Stimulated activated CD4-positive, alpha-beta T cell treated with anti-CD3 and anti-CD28 coated beads, TNF-alpha, amount 100 ng/mL, for 48 hours (primary cell): ENCODE measurements around the gene TGFBR1.

Experiments
- DNase-seq, 3 donors: peaks; one replicate each; pipeline ENCODE4 v3.0.0-alpha.2; 2020; ENCODE audit warnings: low read depth in 3 of 3

The TGFBR1 gene

DNA sequence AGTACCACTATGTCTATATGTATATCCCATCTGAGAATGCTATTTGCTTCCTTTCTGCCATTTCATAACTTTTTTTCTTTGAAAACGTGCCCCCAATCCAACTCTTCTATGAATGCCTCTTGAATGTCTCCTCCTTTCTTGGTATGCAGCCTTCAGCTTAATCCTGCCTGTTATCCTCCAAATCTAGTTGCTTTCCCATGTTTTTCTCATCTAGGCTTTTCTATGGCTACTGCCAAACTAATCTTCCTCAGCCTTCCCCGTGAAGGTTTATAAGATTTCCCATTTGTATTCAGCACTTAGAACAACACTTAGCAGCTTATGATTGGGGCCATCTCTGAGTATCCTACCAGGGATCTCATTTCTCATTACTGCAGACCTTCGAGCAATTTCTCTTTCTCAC lies 2.5 kb downstream of the TGFBR1 start:
- no peak for DNase-seq

DNA sequence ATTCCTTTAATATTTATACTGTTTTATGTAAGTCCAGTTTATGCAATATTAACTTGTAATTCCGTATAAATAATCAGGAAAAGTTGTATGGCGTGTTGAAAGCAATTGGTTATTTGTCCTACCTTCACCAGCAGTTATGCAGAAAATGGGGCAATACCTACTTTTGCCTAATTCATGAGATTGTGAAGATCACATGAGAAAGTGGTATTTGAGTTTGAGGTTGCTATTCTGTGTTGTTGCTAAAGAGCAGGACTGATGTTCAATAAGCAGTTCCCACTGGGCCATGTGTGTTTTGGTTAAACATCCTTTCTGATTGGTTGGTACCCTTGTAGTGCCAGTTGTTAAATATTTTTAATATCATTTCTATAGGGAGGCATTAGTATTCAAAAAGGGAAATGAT lies 3.2 kb downstream of the TGFBR1 start:
- DNase-seq, result no peak

DNA sequence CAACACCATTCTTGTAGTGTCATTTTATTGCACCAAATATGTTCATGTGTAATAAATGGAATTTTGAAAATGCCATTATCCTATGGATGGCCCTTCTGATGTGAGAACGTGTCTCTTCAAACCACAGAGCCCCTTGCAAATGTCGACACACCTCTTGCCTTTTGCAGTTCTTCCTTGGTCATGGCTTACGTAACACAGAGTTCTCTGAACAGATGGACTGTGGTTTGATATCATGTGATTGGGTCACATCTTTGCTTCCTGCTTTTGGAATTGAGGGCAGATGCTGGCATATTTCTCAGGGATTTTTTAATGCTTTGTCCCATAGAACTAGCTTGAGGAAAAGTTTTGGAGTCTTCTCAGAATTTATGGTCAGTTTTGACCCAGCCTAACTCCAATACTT lies 4.6 kb downstream of the TGFBR1 start:
- no peak for DNase-seq

DNA sequence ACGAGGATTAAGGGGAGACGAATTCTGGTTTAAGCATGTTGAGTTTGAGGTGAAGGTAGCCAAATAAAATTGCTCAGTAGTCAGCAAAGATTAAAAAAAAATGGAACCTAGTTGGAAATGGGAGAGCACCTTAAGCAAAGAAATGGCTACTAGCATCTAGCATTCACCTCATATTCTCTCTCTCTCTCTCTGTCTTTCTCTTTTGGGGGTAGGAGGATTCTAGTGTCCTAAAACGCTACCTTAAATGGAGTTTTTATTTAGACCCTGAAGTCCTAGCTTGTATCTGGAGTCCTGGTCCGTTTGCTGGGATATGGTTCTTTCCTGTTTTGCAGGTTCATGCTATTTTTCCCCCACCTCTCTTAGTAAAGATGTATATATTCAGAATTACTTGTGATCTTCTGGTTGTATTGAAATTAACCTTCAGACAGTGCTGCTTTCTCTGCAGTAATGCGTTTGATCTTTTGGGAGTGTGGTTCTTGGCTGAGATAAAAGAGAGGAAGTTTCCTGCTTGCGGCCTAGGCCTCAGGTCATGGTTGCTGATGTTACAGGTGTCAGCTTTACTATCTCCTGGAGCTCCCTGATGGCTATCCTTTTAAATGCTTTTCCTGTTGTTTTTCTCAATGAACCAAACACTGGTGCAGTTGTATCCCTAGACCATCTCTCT lies 8.0 kb downstream of the TGFBR1 start:
- no peak for DNase-seq

DNA sequence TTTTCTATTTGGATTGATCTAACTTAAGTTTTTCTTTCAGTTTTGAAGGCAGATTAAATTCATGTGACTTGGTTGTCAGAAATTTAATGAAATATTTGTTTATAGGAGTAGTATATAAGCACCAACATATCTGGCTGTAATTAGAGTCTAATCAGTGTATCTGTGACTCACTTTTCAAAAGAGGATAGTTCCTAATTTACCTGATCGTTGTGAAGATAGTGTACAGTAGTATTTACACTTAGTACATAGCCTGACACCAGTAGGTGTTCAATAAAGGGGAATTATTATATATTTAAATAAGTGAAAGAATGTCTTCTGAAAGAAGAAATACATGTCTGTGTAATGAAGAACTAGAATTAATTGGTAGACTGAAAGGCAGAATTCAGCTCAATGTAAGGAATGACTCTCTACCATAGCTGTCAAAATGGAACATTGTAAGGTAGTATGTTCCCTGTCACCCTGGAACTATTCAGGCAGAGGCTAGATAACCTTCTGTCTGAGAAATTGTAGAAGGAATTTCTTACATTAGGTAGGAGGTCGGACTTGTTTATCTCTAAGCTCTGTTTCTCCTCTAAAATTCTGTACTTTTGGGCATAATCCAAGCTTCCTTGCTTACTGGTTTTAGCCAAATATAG lies 8.6 kb downstream of the TGFBR1 start:
- no peak for DNase-seq

GRCh38 chr9:99114049-99114440 lies 9.1 kb downstream of the TGFBR1 start:
- DNase-seq, result no peak

DNA sequence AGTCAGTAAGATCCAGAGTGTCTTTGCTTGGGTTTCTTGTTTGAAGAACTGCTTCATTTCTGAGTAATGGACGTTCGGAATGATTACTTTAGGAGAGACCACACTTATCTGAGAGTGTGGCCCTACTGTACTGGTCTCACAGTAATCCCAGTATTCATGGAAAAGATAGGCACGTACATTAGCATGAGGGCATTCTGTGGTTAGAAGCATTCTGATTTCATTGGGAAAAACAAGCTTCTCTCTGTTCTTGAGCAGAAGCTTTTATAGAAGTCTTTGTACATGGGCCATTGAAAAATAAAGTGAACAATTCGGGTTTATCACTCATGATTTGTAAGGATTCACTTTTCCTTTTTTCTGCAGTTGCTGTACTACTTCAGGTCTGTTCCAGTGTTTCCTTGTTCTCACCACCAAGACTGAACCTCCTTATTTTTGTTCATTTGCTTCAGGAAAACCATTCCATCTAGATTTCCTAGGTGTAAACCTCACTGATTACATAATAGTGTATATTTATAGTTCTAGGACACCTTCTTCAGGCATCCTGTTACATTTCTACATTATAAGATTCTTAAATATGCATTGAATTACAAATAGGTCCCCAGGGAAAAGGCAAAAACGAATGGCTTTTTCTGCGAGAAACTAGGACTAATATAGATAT lies 10.1 kb downstream of the TGFBR1 start:
- no peak for DNase-seq

DNA sequence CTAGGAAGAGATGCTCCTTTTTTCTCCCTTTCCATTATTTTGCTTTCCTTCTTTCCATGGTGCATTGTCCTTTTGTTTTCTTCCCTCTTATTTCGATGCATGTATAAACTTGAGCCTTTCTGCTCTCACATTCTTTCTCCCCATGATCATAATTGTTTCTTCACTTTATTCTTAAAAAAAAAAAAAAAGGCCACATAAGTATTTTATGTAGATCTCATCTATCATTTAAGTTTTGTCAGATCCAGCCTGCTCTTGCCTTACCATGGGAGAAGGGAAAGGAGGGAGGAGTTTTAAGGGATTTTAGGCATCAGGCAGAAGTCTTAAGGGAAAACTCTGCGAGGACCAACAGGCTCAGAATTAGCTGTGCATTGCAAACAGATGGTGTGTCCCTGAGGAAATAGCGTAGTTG lies 11.1 kb downstream of the TGFBR1 start:
- DNase-seq, result no peak

DNA sequence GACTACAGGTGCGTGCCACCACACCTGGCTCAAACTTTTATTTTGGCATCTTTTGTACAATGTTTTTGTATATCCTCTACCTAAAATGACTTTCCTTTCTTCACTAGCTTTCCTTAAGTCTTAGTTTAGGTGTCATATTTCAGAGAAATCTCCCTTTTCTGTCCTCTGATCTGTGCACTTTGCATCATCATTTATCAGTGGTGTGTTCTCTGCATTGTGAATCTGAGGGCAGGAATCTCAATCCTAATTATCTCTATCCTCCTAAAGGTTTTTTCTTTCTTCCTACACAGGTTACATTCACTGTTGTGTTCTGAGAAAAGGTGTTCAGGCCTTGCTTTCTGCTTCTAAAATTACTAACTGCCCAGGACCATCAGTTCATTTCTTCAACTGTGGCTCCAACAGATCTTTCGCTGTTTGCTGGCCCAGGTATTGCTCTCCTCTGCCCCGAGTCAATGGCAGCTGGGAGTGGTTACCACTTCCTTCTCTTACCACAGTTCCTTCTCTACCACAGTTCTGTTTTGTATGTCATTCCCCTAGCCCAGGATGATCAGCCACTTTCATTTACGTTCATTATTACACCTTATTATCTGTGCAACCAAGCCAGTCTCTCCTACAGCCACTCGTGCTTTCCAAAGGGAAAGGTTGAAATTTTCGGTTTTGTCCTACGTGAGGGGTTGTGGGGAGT lies 14.0 kb downstream of the TGFBR1 start:
- peak in 1 of 3 donors; percentile 13 for DNase-seq

- DNase-seq, result no peak
Observed at GRCh38 chr9:99119976-99120655, 15.2 kb downstream of the TGFBR1 start.

- DNase-seq, result no peak
Observed at GRCh38 chr9:99121604-99122003, 16.7 kb downstream of the TGFBR1 start.

- DNase-seq, result no peak
Observed at GRCh38 chr9:99124534-99125255, 19.8 kb downstream of the TGFBR1 start.

DNA sequence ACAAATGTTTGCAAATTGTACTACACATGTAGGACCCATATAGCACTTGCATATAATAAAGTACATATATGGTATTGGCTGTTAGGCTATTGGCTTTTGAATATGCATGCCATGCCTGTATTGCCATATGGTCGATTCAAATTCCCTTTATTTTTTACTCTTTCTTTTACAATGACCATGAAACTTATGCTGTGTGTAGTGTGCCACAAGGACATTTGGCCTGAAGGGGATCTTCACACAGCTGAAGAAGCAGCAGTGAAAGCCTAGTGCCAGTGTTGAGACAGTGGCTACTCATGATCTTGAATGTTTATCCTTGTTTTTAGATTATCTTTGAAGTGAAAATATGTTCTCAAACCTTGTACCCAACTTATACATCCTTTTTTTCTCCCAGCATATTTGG lies 20.5 kb downstream of the TGFBR1 start:
- DNase-seq, result no peak

DNA sequence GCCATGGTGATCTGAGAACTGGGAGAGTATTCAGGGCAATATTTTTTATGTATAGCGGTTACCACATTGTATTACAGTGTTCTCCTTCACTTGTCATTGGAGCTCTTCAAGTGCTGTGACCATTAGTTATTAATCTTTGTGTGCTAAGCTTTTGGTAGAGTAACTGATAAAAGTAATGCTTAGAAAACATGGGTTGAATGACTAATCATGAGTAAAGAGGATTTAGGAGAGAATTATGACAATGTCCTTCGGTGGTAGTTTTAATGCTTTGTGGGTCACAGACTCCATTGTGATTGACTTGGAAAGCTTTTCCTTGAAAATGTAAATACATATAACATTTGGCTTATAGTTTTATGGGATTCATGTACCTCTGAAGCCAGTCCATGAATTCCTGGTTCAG lies 21.4 kb downstream of the TGFBR1 start:
- no peak for DNase-seq

DNA sequence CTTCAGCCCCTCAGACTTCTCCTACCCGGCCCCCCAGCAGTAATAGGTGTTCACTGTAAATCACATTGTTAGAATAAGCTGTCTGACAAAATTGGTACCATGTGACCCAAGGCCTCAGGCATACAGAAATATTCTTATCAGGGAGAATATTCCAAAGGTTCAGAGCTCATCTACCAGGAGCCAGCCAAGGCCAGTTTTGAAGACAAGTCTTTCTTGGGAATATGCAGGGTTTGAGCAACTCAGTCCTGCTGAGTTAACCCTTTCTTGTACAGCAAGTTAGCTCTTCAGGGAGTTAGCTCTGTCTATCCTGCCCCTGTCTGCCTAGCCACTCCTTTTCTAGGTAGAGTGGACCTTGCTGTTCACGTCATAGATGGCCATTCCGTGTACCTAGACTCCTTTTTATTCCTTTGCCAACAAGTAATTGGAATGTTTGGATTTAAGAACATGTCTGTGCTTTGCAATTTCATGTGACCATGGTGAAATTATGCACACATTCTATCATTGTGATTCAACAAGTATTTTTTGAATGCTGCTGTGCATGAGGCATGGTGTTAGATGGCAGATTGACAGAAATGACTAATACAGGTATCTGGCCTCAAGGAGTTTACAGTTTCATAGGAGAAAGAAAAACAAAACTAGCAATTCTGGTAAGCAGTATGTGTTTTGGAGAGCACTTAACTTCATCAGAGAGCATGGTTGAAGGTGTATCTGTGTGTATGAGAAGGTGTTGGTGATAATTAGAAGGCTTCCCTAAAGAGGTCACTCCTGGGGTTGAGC lies 22.6 kb downstream of the TGFBR1 start:
- no peak for DNase-seq

GRCh38 chr9:99128133-99128406 lies 23.2 kb downstream of the TGFBR1 start:
- no peak for DNase-seq

DNA sequence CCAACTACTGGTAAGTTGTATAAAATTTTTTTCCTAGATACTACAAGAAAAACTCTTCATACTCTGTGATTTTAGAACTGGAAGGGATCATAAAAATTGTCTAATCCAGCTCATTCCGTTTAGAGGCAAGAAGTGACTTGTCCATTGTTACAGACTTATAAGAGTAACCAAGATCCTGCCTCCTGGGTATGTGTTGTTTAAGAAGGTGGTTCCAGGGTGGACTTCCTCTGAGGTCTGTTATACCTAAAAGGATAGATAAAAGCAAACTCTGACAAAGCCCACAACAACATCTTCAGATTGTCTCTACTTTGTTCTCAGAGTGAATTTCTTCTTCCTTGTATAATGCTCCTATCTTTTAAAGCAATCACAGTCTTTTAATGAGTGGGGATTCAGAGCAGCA lies 24.2 kb downstream of the TGFBR1 start:
- no peak for DNase-seq

GRCh38 chr9:99130069-99130468 lies 25.2 kb downstream of the TGFBR1 start:
- DNase-seq, result no peak

DNA sequence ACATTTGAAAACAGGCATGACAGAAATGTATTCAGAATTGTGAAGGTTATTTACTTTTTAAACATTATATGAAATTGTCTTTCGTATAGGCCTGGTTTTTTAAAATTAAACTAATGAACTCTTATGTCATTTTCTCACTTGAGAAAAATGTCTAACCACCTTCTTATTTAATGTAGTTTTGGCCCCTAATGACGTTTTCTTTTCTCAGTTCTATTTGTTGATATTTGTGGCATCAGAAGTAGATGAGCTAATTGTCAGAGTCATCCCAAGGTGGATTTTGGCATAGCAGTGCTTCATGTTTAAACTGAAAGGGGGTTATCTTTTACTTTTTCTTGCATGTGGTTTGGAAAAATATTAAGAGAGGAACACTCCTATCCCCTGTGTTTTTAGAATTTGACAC lies 28.2 kb downstream of the TGFBR1 start:
- no peak for DNase-seq

DNA sequence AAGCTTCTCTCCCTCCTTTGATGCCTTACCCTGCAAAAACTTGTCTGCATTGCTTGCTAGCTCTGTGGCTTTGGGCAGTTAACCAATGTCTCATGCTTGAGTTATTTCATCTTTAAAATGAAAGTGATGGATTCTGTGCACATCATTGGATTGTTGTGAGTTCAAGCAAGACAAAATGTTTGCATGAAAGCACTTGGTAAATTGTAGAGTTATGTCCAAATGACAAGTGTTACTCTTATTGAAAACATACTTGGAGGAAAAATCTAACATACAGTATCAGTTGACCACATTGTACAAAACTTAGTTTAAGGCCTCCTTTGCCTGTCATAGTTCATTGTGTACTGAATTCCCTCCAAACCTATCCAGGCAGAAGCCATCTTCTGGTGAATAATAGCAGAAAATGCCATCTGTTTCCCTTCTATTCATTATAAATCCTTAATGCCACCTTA lies 30.0 kb downstream of the TGFBR1 start:
- DNase-seq, result no peak

DNA sequence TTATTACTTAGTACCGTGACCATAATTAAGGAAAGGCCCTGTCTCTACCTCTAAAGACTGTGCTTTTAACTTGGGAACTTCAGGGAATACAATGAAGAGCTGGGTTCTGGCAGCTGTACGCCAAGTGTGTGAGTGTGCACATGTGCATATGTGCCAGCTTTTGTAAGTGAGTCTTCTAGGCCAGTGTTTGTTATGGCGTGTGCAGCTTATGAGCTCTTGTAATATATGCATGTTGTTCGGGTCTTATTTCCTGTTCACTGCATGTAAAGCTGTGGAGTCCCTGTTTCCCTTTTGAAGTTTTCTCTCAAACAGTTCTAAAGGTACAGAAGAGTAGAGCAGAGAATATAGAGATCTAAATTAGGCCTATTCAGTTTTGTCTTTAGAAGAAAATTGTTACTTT lies 30.5 kb downstream of the TGFBR1 start:
- DNase-seq, result no peak
